Epithelial cell of prostate (primary cell): Measurements from ENCODE around the gene SPINK7.

Experiments used
- DNase-seq: peaks from one replicate; pipeline ENCODE4 v3.0.0-alpha.2; 2011; ENCODE audit warnings: low read depth, low spot score
- H3K27ac ChIP-seq: fragments of 450-650 bp; 2 replicates; pipeline ENCODE4 v1.5.1; 2017; ENCODE audit warnings: mild to moderate bottlenecking

Gene SPINK7

DNA sequence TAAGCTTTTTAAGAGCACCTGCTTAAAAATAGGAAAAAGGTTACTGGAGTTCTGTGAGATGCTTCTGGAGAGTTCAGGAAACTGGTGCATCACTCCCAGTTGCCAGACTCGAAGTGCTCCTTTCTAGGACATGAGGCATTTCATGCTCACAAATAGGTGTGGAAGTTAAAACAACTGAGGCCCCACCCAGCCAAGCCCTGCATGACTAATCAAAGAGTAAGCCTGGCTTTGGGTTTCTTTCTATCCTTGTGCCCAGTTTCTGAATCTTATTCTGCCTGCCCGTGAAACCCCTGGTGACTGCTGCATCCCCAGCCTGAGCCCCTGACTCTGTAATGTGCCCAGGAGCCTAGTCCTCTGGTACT lies 30.8 kb downstream of the SPINK7 start:
- DNase-seq = peak; percentile 75
- peak overlapping the region; percentile 90 for H3K27ac ChIP-seq

GRCh38 chr5:148343603-148344487 lies 31.6 kb downstream of the SPINK7 start:
- peak overlapping the region; percentile 90 for H3K27ac ChIP-seq
- DNase-seq = no peak

GRCh38 chr5:148347706-148348105 lies 35.5 kb downstream of the SPINK7 start:
- DNase-seq = no peak
- H3K27ac ChIP-seq = peak overlapping the region; percentile 20

GRCh38 chr5:148352696-148353095 lies 40.5 kb downstream of the SPINK7 start:
- H3K27ac ChIP-seq = no peak overlapping the region
- DNase-seq = no peak

DNA sequence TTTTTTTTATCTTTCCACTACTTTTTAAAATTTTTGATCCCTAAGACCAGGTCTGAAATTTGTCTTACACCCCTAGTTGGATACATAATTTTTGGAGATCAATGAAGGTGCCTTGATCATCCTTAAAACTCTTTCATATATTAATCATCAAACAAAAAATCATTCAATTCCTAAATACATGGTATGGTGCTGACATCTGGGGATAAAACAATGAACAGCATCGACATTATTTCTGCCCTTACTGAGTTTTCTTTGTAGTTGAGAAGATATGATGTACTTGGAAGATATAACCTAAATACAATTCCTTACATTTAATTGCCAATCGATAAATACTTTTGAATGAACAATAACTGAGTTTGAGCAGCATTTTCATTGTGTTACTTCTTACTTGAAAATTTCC lies 41.4 kb downstream of the SPINK7 start:
- no peak for DNase-seq
- no peak overlapping the region for H3K27ac ChIP-seq

- DNase-seq = no peak
- H3K27ac ChIP-seq = no peak overlapping the region
These were observed 52.1 kb downstream of the SPINK7 start for GRCh38 chr5:148364343-148364742.
